Suprapubic skin (tissue), 4 donors: Measurements from ENCODE around the gene CREG1. TPM values are rescaled to one million over a fixed set of nuclear protein-coding genes. Genes with fewer than 3 reads are reported as not detected.

Source experiments
- DNase-seq, 2 donors: peaks; one replicate each; pipeline ENCODE4 v3.0.0-alpha.2; 2019; ENCODE audit warnings: low spot score in 2 of 2
- H3K27ac ChIP-seq: fragments of 200-600 bp; sonication (generic); one replicate; pipeline ENCODE4 v1.5.1; 2019
- H3K27me3 ChIP-seq: fragments of 200-600 bp; sonication (generic); one replicate; pipeline ENCODE4 v1.5.1; 2019
- H3K36me3 ChIP-seq: fragments of 200-600 bp; sonication (generic); one replicate; pipeline ENCODE4 v1.5.1; 2019
- H3K4me1 ChIP-seq: fragments of 200-600 bp; sonication (generic); one replicate; pipeline ENCODE4 v1.5.1; 2019
- H3K4me3 ChIP-seq: fragments of 200-600 bp; sonication (generic); one replicate; pipeline ENCODE4 v1.5.1; 2019; ENCODE audit warnings: mild to moderate bottlenecking
- H3K9me3 ChIP-seq: fragments of 200-600 bp; sonication (generic); one replicate; pipeline ENCODE4 v1.5.1; 2019
- CTCF ChIP-seq, 2 donors: fragments of 200-600 bp in 1 of 2; fragments of 450-650 bp in 1 of 2; sonication (generic) in 1 of 2; IDR thresholded peaks; one replicate each; pipeline ENCODE4 v1.5.1; 2016 to 2019; ENCODE audit warnings: antibody characterized with exemption in 2 of 2, mild to moderate bottlenecking in 1 of 2, moderate library complexity in 1 of 2
- EP300 ChIP-seq: sonication (generic); formaldehyde crosslinking; IDR thresholded peaks from one replicate; pipeline ENCODE4 v1.6.1; 2017; ENCODE audit warnings: antibody characterized with exemption
- POLR2A ChIP-seq, 2 donors: fragments of 450-650 bp; IDR thresholded peaks; one replicate each; pipeline ENCODE4 v1.6.1; 2017; ENCODE audit warnings: antibody characterized with exemption in 2 of 2, mild to moderate bottlenecking in 2 of 2, moderate library complexity in 2 of 2
- POLR2AphosphoS5 ChIP-seq, 3 donors: sonication (generic); formaldehyde crosslinking; IDR thresholded peaks; one replicate each; pipeline ENCODE4 v1.6.1; 2017; ENCODE audit warnings: antibody characterized with exemption in 3 of 3
- WGBS: methylation state at CpG from one replicate; pipeline ENCODE4 v1.1.5; 2018; 5-methylcytosine and 5-hydroxymethylcytosine counted together
- total RNA-seq, 4 donors: library from RNA; depleted of rRNA; stranded (reverse); fragments of >200 nt; gene quantifications; one replicate each; pipeline ENCODE4 v1.1.0, GENCODE V29; 2016

The CREG1 gene
- total RNA-seq, 4 donors from 2014 or later, result 82.2 to 349 (median 188) TPM

- H3K27me3 ChIP-seq, result peaks cover 29% of the 10 kb centered on the region
- H3K27ac ChIP-seq, result no peak overlapping the region
- DNase-seq, result no peak
- H3K36me3 ChIP-seq, result no peaks in the 10 kb centered on the region
- WGBS, result 92% methylated on average over 2 of the region's 2 CpGs
- TF ChIP-seq EP300, result no peak
- TF ChIP-seq POLR2AphosphoS5 (IDR thresholded peaks at IDR 0.05), result no peak
- no peak for TF ChIP-seq POLR2A (IDR thresholded peaks at IDR 0.05)
- TF ChIP-seq CTCF (IDR thresholded peaks at IDR 0.05), result no peak
- H3K4me3 ChIP-seq, result no peak overlapping the region
- no peaks in the 10 kb centered on the region for H3K9me3 ChIP-seq
- H3K4me1 ChIP-seq, result no peaks in the 10 kb centered on the region
Observed at GRCh38 chr1:167493372-167493771, 60.2 kb downstream of the CREG1 start.

- DNase-seq, result no peak
- Histone ChIP-seq H3K27me3 (peaks cover 29% of the 10 kb centered on the region), H3K27ac (no peak overlapping the region), H3K9me3 (no peaks in the 10 kb centered on the region), H3K4me1 (no peaks in the 10 kb centered on the region), H3K36me3 (no peaks in the 10 kb centered on the region), H3K4me3 (no peak overlapping the region)
- 39% methylated on average over 5 of the region's 5 CpGs for WGBS
- TF ChIP-seq POLR2A (IDR thresholded peaks at IDR 0.05), result no peak
- TF ChIP-seq POLR2AphosphoS5 (IDR thresholded peaks at IDR 0.05), result no peak
- no peak for TF ChIP-seq CTCF (IDR thresholded peaks at IDR 0.05)
- no peak for TF ChIP-seq EP300
Observed at GRCh38 chr1:167492481-167492910, 61.1 kb downstream of the CREG1 start.

GRCh38 chr1:167491586-167492461, 61.7 kb downstream of the CREG1 start:
- no peaks in the 10 kb centered on the region for H3K36me3 ChIP-seq
- no peak for DNase-seq
- 68% methylated on average over 12 of the region's 12 CpGs for WGBS
- peaks cover 29% of the 10 kb centered on the region for H3K27me3 ChIP-seq
- H3K27ac ChIP-seq, result no peak overlapping the region
- H3K4me3 ChIP-seq, result no peak overlapping the region
- H3K4me1 ChIP-seq, result no peaks in the 10 kb centered on the region
- H3K9me3 ChIP-seq, result no peaks in the 10 kb centered on the region
- TF ChIP-seq EP300 (no peak), POLR2A (IDR thresholded peaks at IDR 0.05) (no peak), POLR2AphosphoS5 (IDR thresholded peaks at IDR 0.05) (no peak), CTCF (IDR thresholded peaks at IDR 0.05) (no peak)

Other genes starting within 250 kb of the CREG1 start
- under 1 TPM in 2 of 4 donors, not detected in 2; 0.30 to 0.76 TPM for gene CD247, start 35.2 kb downstream of the CREG1 start, total RNA-seq
- 1 to 10 TPM in 3 of 4 donors, under 1 TPM in 1; 0.34 to 3.5 (median 2.0) TPM for gene RCSD1, start 76.5 kb upstream of the CREG1 start, total RNA-seq
- gene MPZL1, start 168.2 kb upstream of the CREG1 start, total RNA-seq, result 10 to 100 TPM; 37.1 to 52.3 (median 39.9) TPM